K562 (cell line): ENCODE measurements around the gene USP9Y. TPM values are rescaled to one million over a fixed set of nuclear protein-coding genes. Genes with fewer than 3 reads are reported as not detected.

Experiments used
- ATAC-seq: fragments of 200-7000 bp; cut with Tn5 transposase; 3 replicates; pipeline ENCODE4 v1.9.1; 2020; ENCODE audit warnings: moderate library complexity
- BruUV-seq: library from RNA; stranded (reverse); fragments of 400-500 nt; replicated peaks from 2 replicates; lab custom pipeline; 2021; lab: Mats Ljungman, UMichigan
- CTCF ChIA-PET: fragments of 300-600 bp; formaldehyde crosslinking; extraction: SDS; loops from one replicate; lab custom pipeline; 2021; ENCODE audit warnings: low intra/inter-chr PET ratio; lab: Yijun Ruan, JAX
- POLR2A ChIA-PET: fragments of 300-600, 350-650 bp; sonication (Branson Sonifier 250); formaldehyde crosslinking; extraction: SDS; loops from one replicate; lab custom pipeline; 2021; ENCODE audit warnings: antibody characterized with exemption, inconsistent platforms; lab: Yijun Ruan, JAX
- DNase-seq, 4 experiments: peaks; one replicate each; pipeline versions ENCODE4 v3.0.0 to v3.0.0-alpha.2; 2011 to 2018; ENCODE audit warnings: low spot score in 3 of 4, mixed read lengths in 3 of 4; ENCODE audit errors: extremely low read depth in 1 of 4
- FAIRE-seq: peaks from 2 replicates; lab custom pipeline; 2011; peaks lifted over from hg19 to GRCh38; lab: Jason Lieb, UNC
- H2AFZ ChIP-seq: 2 replicates; pipeline ENCODE4 v1.6.0; 2011; ENCODE audit warnings: low read depth, low read length, control low read depth, inconsistent platforms
- H3K27ac ChIP-seq: fragments of 200-600 bp; 3 replicates; pipeline ENCODE4 v1.8.0; 2011; ENCODE audit warnings: low read depth, mild to moderate bottlenecking, control low read depth, inconsistent platforms, low read length, moderate library complexity, mixed read lengths; ENCODE audit errors: extremely low read depth
- H3K27me3 ChIP-seq, 2 experiments: fragments of 300-600 bp in 1 of 2; 2 replicates in 1 of 2; 3 replicates in 1 of 2; pipeline versions ENCODE4 v1.6.0 to v1.8.0; 2011; ENCODE audit warnings: inconsistent platforms in 2 of 2, low read length in 2 of 2, mild to moderate bottlenecking in 1 of 2, mixed read lengths in 1 of 2, moderate library complexity in 1 of 2; ENCODE audit not compliant: control insufficient read depth in 2 of 2, insufficient read depth in 2 of 2
- H3K36me3 ChIP-seq: fragments of 300-600 bp; 3 replicates; pipeline ENCODE4 v1.8.0; 2011; ENCODE audit warnings: mild to moderate bottlenecking, low read length, inconsistent platforms; ENCODE audit not compliant: control insufficient read depth, insufficient read depth
- H3K4me1 ChIP-seq, 2 experiments: fragments of 200-600 bp in 1 of 2; replicated peaks in 1 of 2; 2 replicates in 1 of 2; 3 replicates in 1 of 2; pipeline versions ENCODE4 v1.5.1 to v1.8.0; 2011; ENCODE audit warnings: inconsistent platforms in 2 of 2, low read length in 2 of 2, mild to moderate bottlenecking in 1 of 2, mixed read lengths in 1 of 2, moderate library complexity in 1 of 2; ENCODE audit not compliant: control insufficient read depth in 2 of 2, insufficient read depth in 2 of 2
- H3K4me2 ChIP-seq: 2 replicates; pipeline ENCODE4 v1.6.1; 2011; ENCODE audit warnings: low read length, control low read depth, inconsistent platforms, mixed read lengths; ENCODE audit not compliant: insufficient read depth
- H3K4me3 ChIP-seq: fragments of 200-600 bp; sonication (generic), shearing (Covaris generic); 2 replicates; pipeline ENCODE4 v1.5.1; 2016; ENCODE audit warnings: control low read depth, inconsistent platforms
- H3K79me2 ChIP-seq: fragments of 200-600 bp; 3 replicates; pipeline ENCODE4 v1.8.0; 2011; ENCODE audit warnings: low read length, inconsistent platforms; ENCODE audit not compliant: control insufficient read depth, insufficient read depth
- H3K9ac ChIP-seq, 2 experiments: 2 replicates each; pipeline versions ENCODE4 v1.6.0 to v1.6.1; 2011; ENCODE audit warnings: low read depth in 2 of 2, low read length in 2 of 2, control low read depth in 1 of 2, inconsistent platforms in 1 of 2, mild to moderate bottlenecking in 1 of 2, mixed read lengths in 1 of 2; ENCODE audit not compliant: insufficient read depth in 1 of 2
- H3K9me1 ChIP-seq: one replicate; pipeline ENCODE4 v1.6.0; 2011; ENCODE audit warnings: inconsistent platforms, mild to moderate bottlenecking, low read length, moderate library complexity; ENCODE audit not compliant: control insufficient read depth, insufficient read depth
- H3K9me3 ChIP-seq: replicated peaks from 2 replicates; pipeline ENCODE4 v1.5.1; 2011; ENCODE audit warnings: low read depth, low read length, inconsistent platforms; ENCODE audit not compliant: control insufficient read depth, insufficient read depth
- H4K20me1 ChIP-seq: replicated peaks from 2 replicates; pipeline ENCODE4 v1.6.1; 2011; ENCODE audit warnings: low read length, inconsistent platforms, mixed read lengths; ENCODE audit not compliant: control insufficient read depth, insufficient read depth
- CBFB ChIP-seq: sonication (generic); formaldehyde crosslinking; IDR thresholded peaks from 2 replicates; pipeline ENCODE4 v1.4.0; 2020; ENCODE audit warnings: mild to moderate bottlenecking, missing genetic modification reagents
- CHCHD3 ChIP-seq: fragments of 250-450 bp; sonication (Bioruptor Pico); IDR thresholded peaks from 2 replicates; pipeline ENCODE4 v2.1.2; 2022; ENCODE audit warnings: mild to moderate bottlenecking
- ESRRA ChIP-seq: fragments of 450-650 bp; IDR thresholded peaks from 2 replicates; pipeline ENCODE4 v1.6.1; 2014; ENCODE audit warnings: low read depth, mild to moderate bottlenecking, moderate library complexity, borderline replicate concordance
- NFATC3 ChIP-seq: fragments of 450-650 bp; IDR thresholded peaks from 2 replicates; pipeline ENCODE4 v1.6.1; 2017; ENCODE audit warnings: mild to moderate bottlenecking
- ZNF253 ChIP-seq: fragments of 250-450 bp; sonication (Bioruptor Pico); conservative IDR thresholded peaks from 2 replicates; pipeline ENCODE4 v1.6.1; 2021; ENCODE audit warnings: mild to moderate bottlenecking
- ZNF583 ChIP-seq: fragments of 250-450 bp; sonication (Bioruptor Pico); IDR thresholded peaks from 2 replicates; pipeline ENCODE4 v1.4.0; 2020
- ZNF668 ChIP-seq: fragments of 250-450 bp; sonication (Bioruptor Pico); IDR thresholded peaks from 2 replicates; pipeline ENCODE4 v1.8.0; 2022; ENCODE audit warnings: mild to moderate bottlenecking, inconsistent platforms
- WGBS: fragments of 100-300 bp; shearing (Covaris generic); methylation state at CpG from one replicate; pipeline ENCODE4 v1.1.6; 2016; ENCODE audit warnings: low coverage, mixed read lengths; ENCODE audit not compliant: insufficient coverage; ENCODE audit errors: missing lambda C conversion rate; 5-methylcytosine and 5-hydroxymethylcytosine counted together
- in situ Hi-C: fragments of 300-500 bp; cut with MboI; formaldehyde crosslinking; loops from 4 replicates; pipeline ENCODE4 v1.15.0; 2018; ENCODE audit warnings: inconsistent platforms, mixed read lengths
- intact Hi-C: fragments of 100-400 bp; cut with micrococcal nuclease; formaldehyde crosslinking; loops from 2 replicates; pipeline ENCODE4 v1.14.2; 2022
- polyA plus RNA-seq, 8 experiments: library from polyadenylated mRNA; depleted of rRNA in 4 of 8; stranded (reverse) in 5 of 8; unstranded in 3 of 8; fragments of >200 nt; fragmentation: Nextera tagmentation in 2 of 8; fragmentation: Illumina TruSeq in 1 of 8; extraction: Ambion mirVana in 2 of 8; extraction: Trizol in 1 of 8; gene quantifications; 2 replicates each; pipeline versions ENCODE4 v1.2.1 to v1.2.3, GENCODE V29; 2011 to 2014; ENCODE audit warnings: inconsistent platforms in 1 of 8, missing spikeins in 1 of 8
- total RNA-seq, 7 experiments: library from RNA; depleted of rRNA in 6 of 7; stranded (reverse); fragments of >200 nt in 6 of 7; fragmentation: Illumina TruSeq in 2 of 7; extraction: Trizol in 2 of 7; gene quantifications; 2 replicates each; pipeline versions ENCODE4 v1.2.1 to v1.2.3, GENCODE V29; 2011 to 2021; ENCODE audit warnings: low replicate concordance in 1 of 7
- TF ChIP-seq, protein P1 (sequence below): conservative IDR thresholded peaks from 2 replicates; pipeline ENCODE4 v1.6.1; 2011; ENCODE audit warnings: low read depth, mild to moderate bottlenecking, low read length; ENCODE audit not compliant: control insufficient read depth
- TF ChIP-seq, protein P2 (sequence below): IDR thresholded peaks from 3 replicates; pipeline ENCODE4 v1.6.1; 2011; ENCODE audit warnings: borderline replicate concordance, mild to moderate bottlenecking, moderate library complexity; ENCODE audit not compliant: insufficient read length; ENCODE audit errors: extremely low read depth
- TF ChIP-seq, protein P3 (sequence below): fragments of 250-450 bp; sonication (Bioruptor Pico); IDR thresholded peaks from 2 replicates; pipeline ENCODE4 v1.4.0; 2020

Gene USP9Y
- total and polyA plus RNA-seq, 9 of the 15 experiments (the other 6 are each of a cell fraction or from before 2014, with no cell fraction given) = 0.13 TPM; not detected in 8

- in situ Hi-C loops (no loop called here), intact Hi-C loops (no loop called here)
- Histone ChIP-seq H3K9ac (no peak overlapping the region), H3K36me3 (no peaks in the 10 kb centered on the region), H3K4me1 (no peaks in the 10 kb centered on the region), H3K9me1 (no peaks in the 10 kb centered on the region), H3K27ac (no peak overlapping the region), H3K27me3 (no peaks in the 10 kb centered on the region), H3K79me2 (no peaks in the 10 kb centered on the region), H3K9me3 (no peaks in the 10 kb centered on the region), H4K20me1 (no peaks in the 10 kb centered on the region), H3K4me3 (no peak overlapping the region), H3K4me2 (no peak overlapping the region), H2AFZ (no peak overlapping the region)
- CTCF ChIA-PET = no interaction called here
- no peak for ATAC-seq
- TF ChIP-seq ESRRA (no peak), CHCHD3 (CRISPR knock-in tag) (no peak), CBFB (CRISPR knock-in tag) (no peak), ZNF583 (CRISPR knock-in tag) (no peak)
- TF ChIP-seq, protein P1, sequence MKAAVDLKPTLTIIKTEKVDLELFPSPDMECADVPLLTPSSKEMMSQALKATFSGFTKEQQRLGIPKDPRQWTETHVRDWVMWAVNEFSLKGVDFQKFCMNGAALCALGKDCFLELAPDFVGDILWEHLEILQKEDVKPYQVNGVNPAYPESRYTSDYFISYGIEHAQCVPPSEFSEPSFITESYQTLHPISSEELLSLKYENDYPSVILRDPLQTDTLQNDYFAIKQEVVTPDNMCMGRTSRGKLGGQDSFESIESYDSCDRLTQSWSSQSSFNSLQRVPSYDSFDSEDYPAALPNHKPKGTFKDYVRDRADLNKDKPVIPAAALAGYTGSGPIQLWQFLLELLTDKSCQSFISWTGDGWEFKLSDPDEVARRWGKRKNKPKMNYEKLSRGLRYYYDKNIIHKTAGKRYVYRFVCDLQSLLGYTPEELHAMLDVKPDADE = no peak
- no TSS peak for BruUV-seq
- no peak for FAIRE-seq
- DNase-seq = no peak
- no CpG with 5 or more reads among the region's 2 CpGs for WGBS
- POLR2A ChIA-PET = no interaction called here
Observed at GRCh38 chrY:12729746-12730145, 28.7 kb downstream of the USP9Y start.

- CTCF ChIA-PET = no interaction called here
- Histone ChIP-seq H3K27me3 (no peaks in the 10 kb centered on the region), H3K9me3 (no peaks in the 10 kb centered on the region), H3K4me1 (no peaks in the 10 kb centered on the region), H3K9me1 (no peaks in the 10 kb centered on the region), H4K20me1 (no peaks in the 10 kb centered on the region), H3K36me3 (no peaks in the 10 kb centered on the region), H2AFZ (no peak overlapping the region), H3K27ac (no peak overlapping the region), H3K4me2 (no peak overlapping the region), H3K79me2 (no peaks in the 10 kb centered on the region), H3K4me3 (no peak overlapping the region), H3K9ac (no peak overlapping the region)
- no peak for FAIRE-seq
- in situ Hi-C loops = no loop called here
- no TSS peak for BruUV-seq
- WGBS = no CpG with 5 or more reads among the region's 3 CpGs
- intact Hi-C loops = no loop called here
- POLR2A ChIA-PET = no interaction called here
- no peak for DNase-seq
- ATAC-seq = no peak
- TF ChIP-seq, protein P2, sequence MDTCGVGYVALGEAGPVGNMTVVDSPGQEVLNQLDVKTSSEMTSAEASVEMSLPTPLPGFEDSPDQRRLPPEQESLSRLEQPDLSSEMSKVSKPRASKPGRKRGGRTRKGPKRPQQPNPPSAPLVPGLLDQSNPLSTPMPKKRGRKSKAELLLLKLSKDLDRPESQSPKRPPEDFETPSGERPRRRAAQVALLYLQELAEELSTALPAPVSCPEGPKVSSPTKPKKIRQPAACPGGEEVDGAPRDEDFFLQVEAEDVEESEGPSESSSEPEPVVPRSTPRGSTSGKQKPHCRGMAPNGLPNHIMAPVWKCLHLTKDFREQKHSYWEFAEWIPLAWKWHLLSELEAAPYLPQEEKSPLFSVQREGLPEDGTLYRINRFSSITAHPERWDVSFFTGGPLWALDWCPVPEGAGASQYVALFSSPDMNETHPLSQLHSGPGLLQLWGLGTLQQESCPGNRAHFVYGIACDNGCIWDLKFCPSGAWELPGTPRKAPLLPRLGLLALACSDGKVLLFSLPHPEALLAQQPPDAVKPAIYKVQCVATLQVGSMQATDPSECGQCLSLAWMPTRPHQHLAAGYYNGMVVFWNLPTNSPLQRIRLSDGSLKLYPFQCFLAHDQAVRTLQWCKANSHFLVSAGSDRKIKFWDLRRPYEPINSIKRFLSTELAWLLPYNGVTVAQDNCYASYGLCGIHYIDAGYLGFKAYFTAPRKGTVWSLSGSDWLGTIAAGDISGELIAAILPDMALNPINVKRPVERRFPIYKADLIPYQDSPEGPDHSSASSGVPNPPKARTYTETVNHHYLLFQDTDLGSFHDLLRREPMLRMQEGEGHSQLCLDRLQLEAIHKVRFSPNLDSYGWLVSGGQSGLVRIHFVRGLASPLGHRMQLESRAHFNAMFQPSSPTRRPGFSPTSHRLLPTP = no peak
- TF ChIP-seq, protein P3, sequence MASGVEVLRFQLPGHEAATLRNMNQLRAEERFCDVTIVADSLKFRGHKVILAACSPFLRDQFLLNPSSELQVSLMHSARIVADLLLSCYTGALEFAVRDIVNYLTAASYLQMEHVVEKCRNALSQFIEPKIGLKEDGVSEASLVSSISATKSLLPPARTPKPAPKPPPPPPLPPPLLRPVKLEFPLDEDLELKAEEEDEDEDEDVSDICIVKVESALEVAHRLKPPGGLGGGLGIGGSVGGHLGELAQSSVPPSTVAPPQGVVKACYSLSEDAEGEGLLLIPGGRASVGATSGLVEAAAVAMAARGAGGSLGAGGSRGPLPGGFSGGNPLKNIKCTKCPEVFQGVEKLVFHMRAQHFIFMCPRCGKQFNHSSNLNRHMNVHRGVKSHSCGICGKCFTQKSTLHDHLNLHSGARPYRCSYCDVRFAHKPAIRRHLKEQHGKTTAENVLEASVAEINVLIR = no peak
- TF ChIP-seq ZNF668 (CRISPR knock-in tag) (no peak), ZNF253 (CRISPR knock-in tag) (no peak), NFATC3 (no peak)
Observed at GRCh38 chrY:12733625-12734024, 32.6 kb downstream of the USP9Y start.
